ENCODE data around the gene TADA3.

TADA3 gene

DNA sequence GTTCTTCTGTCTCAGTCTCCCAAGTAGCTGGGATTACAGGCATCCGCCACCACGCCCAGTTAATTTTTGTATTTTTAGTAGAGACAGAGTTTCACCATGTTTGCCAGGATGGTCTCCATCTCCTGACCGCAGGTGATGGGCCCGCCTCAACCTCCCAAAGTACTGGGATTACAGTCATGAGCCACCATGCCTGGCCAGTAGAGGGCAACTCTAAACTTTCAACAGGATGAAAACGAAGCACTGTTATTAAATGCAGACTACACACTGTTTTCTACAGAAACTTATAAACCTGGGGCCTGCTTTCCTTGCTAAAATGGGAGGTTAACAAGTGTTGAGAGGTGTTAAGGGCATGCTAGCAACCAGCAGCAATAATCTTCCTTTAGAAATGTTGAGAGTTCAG, 8.3 kb upstream of the TADA3 start:
- no peak overlapping the region for H3K27ac ChIP-seq (ENCODE audit: poor library complexity, severe bottlenecking)
- H3K4me1 ChIP-seq (ENCODE audit: insufficient read depth, poor library complexity, severe bottlenecking): no peaks in the 10 kb centered on the region
- DNase-seq (ENCODE audit: low spot score): no peak
- no peak; the same call in 2 of the 3 replicates for ATAC-seq (ENCODE audit: low read depth)
- H3K4me3 ChIP-seq (ENCODE audit: severe bottlenecking): no peak overlapping the region
- TF ChIP-seq, protein P1, sequence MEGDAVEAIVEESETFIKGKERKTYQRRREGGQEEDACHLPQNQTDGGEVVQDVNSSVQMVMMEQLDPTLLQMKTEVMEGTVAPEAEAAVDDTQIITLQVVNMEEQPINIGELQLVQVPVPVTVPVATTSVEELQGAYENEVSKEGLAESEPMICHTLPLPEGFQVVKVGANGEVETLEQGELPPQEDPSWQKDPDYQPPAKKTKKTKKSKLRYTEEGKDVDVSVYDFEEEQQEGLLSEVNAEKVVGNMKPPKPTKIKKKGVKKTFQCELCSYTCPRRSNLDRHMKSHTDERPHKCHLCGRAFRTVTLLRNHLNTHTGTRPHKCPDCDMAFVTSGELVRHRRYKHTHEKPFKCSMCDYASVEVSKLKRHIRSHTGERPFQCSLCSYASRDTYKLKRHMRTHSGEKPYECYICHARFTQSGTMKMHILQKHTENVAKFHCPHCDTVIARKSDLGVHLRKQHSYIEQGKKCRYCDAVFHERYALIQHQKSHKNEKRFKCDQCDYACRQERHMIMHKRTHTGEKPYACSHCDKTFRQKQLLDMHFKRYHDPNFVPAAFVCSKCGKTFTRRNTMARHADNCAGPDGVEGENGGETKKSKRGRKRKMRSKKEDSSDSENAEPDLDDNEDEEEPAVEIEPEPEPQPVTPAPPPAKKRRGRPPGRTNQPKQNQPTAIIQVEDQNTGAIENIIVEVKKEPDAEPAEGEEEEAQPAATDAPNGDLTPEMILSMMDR (IDR thresholded peaks at IDR 0.05; ENCODE audit: poor library complexity, severe bottlenecking): peak; percentile 15
- H3K9me3 ChIP-seq (ENCODE audit: severe bottlenecking): no peaks in the 10 kb centered on the region
- peaks cover 85% of the 10 kb centered on the region for H3K36me3 ChIP-seq (ENCODE audit: low read depth)
- H3K27me3 ChIP-seq (ENCODE audit: insufficient read depth, poor library complexity, severe bottlenecking): no peaks in the 10 kb centered on the region

DNA sequence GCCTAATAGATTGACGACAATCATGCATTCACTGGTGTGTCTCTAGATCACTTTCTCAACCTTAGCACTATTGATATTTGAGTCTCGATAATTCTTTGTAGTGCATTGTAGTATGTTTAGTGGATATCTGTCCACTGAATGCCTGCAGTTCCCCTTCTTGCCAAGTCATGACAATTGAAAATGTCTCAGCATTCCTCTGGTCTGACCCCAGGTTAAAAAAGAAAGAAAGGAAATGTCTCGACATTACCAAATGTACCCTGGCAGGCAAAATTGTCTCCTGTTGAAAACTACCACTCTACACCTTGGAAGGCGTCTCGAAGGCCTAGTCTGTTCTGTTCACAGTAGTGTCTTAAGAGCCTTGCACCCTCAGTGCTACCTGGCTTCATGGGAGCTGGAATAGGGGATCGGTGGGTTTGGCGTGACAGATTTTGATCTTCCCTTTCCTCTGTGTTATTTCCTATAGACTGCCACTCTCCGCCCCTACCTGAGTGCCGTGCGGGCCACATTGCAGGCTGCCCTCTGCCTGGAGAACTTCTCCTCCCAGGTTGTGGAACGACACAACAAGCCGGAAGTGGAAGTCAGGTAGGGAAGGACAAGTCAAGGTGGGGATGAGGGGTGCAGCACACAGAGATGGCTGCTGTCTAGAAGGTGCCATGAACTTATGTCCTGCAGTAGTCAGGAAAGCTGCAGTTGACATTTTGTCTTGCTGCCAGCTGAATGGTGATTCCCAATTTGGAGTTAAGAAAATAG, 5.1 kb upstream of the TADA3 start:
- Histone ChIP-seq H3K4me3 (ENCODE audit: severe bottlenecking) (no peak overlapping the region), H3K4me1 (ENCODE audit: insufficient read depth, poor library complexity, severe bottlenecking) (no peaks in the 10 kb centered on the region), H3K27ac (ENCODE audit: poor library complexity, severe bottlenecking) (no peak overlapping the region), H3K36me3 (ENCODE audit: low read depth) (peaks cover 70% of the 10 kb centered on the region), H3K9me3 (ENCODE audit: severe bottlenecking) (no peaks in the 10 kb centered on the region), H3K27me3 (ENCODE audit: insufficient read depth, poor library complexity, severe bottlenecking) (no peaks in the 10 kb centered on the region)
- DNase-seq (ENCODE audit: low spot score) (no peak), ATAC-seq (ENCODE audit: low read depth) (no peak)
- TF ChIP-seq, protein P1 (IDR thresholded peaks at IDR 0.05; ENCODE audit: poor library complexity, severe bottlenecking): no peak

DNA sequence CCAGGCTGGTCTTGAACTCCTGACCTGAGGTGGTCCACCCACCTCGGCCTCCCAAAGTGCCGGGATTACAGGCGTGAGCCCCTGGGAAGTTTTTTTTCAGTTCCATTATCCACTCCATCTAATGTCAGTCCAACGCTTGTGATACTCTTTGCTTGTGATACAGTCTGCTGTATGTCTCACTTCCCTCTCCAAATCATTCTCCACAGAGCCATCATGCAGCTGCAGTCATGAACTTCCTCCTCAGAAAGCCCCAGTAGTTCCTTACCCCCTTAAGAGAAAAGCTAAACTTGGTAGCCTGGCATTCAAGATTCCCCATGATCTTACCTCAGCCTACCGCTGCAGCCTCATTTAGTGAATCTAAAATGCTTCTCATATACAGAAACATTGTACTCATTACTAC, 2.9 kb upstream of the TADA3 start:
- DNase-seq (ENCODE audit: low spot score): no peak
- H3K36me3 ChIP-seq (ENCODE audit: low read depth): peaks cover 64% of the 10 kb centered on the region

GRCh38 chr3:9794400-9794799, 2.1 kb upstream of the TADA3 start:
- Histone ChIP-seq H3K4me3 (ENCODE audit: severe bottlenecking) (no peak overlapping the region), H3K27me3 (ENCODE audit: insufficient read depth, poor library complexity, severe bottlenecking) (no peaks in the 10 kb centered on the region), H3K9me3 (ENCODE audit: severe bottlenecking) (no peaks in the 10 kb centered on the region), H3K4me1 (ENCODE audit: insufficient read depth, poor library complexity, severe bottlenecking) (peaks cover 2% of the 10 kb centered on the region), H3K27ac (ENCODE audit: poor library complexity, severe bottlenecking) (no peak overlapping the region), H3K36me3 (ENCODE audit: low read depth) (peaks cover 57% of the 10 kb centered on the region)
- DNase-seq (ENCODE audit: low spot score) (no peak), ATAC-seq (ENCODE audit: low read depth) (no peak)
- TF ChIP-seq, protein P1 (IDR thresholded peaks at IDR 0.05; ENCODE audit: poor library complexity, severe bottlenecking): no peak

More for the DNA sequence above, 2.9 kb upstream of the TADA3 start:
- TF ChIP-seq, protein P1 (IDR thresholded peaks at IDR 0.05; ENCODE audit: poor library complexity, severe bottlenecking): no peak
- Histone ChIP-seq H3K4me1 (ENCODE audit: insufficient read depth, poor library complexity, severe bottlenecking) (peaks cover 2% of the 10 kb centered on the region), H3K9me3 (ENCODE audit: severe bottlenecking) (no peaks in the 10 kb centered on the region), H3K27me3 (ENCODE audit: insufficient read depth, poor library complexity, severe bottlenecking) (no peaks in the 10 kb centered on the region), H3K4me3 (ENCODE audit: severe bottlenecking) (no peak overlapping the region), H3K27ac (ENCODE audit: poor library complexity, severe bottlenecking) (no peak overlapping the region)
- ATAC-seq (ENCODE audit: low read depth): no peak

DNA sequence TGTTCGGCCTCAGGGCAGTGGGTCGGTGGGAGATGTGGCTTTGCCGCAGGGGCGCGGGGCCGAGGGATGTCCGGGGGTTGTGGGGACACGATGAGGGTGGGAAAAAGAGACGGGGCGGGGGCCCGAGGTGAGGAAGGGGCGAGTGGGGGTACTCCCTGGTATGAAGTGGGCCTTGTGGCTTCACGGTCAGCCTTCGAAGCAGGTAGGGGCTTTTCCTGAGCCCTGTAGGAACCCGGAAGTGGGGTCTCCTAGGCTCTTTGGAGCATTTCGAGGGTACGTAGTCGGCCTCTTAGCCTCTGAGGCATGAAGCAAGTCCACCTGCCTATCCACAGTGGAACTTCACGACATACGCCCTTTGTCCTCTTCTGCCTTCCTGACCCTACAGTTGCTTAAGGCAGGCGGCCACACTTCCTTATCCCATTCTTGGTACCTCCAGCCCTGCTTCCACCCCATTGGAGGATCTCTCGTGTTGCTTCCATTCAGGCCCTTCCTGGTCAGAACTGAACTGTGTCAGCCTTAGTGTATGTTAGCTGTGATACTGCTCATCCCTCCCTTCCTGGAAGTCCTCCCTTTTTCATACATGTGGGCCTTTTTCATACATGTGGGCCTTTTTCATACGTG, 998 bp upstream of the TADA3 start:
- TF ChIP-seq, protein P1 (IDR thresholded peaks at IDR 0.05; ENCODE audit: poor library complexity, severe bottlenecking): no peak
- peak; percentile 34 for ATAC-seq (ENCODE audit: low read depth)
- no peaks in the 10 kb centered on the region for H3K27me3 ChIP-seq (ENCODE audit: insufficient read depth, poor library complexity, severe bottlenecking)
- peaks cover 46% of the 10 kb centered on the region for H3K36me3 ChIP-seq (ENCODE audit: low read depth)
- no peak for DNase-seq (ENCODE audit: low spot score)
- peaks cover 2% of the 10 kb centered on the region for H3K4me1 ChIP-seq (ENCODE audit: insufficient read depth, poor library complexity, severe bottlenecking)
- peak overlapping the region; percentile 72 for H3K4me3 ChIP-seq (ENCODE audit: severe bottlenecking)
- H3K9me3 ChIP-seq (ENCODE audit: severe bottlenecking): no peaks in the 10 kb centered on the region
- peak overlapping the region; percentile 70 for H3K27ac ChIP-seq (ENCODE audit: poor library complexity, severe bottlenecking)

All from RWPE2 (cell line).